Peyer's patch (tissue), 4 donors: Measurements from ENCODE around the gene RNF214.

Experiments
- CTCF ChIP-seq, 6 experiments: fragments of 450-650 bp in 4 of 6; fragments of 200-600 bp in 2 of 6; sonication (generic) in 1 of 6; IDR thresholded peaks; one replicate each; pipeline ENCODE4 v1.5.1; 2017 to 2019; ENCODE audit warnings: antibody characterized with exemption in 6 of 6, mild to moderate bottlenecking in 3 of 6, moderate library complexity in 1 of 6
- POLR2A ChIP-seq, 2 donors: fragments of 450-650 bp; IDR thresholded peaks; one replicate each; pipeline ENCODE4 v1.5.1; 2017; ENCODE audit warnings: antibody characterized with exemption in 2 of 2, mild to moderate bottlenecking in 2 of 2, moderate library complexity in 2 of 2

DNA sequence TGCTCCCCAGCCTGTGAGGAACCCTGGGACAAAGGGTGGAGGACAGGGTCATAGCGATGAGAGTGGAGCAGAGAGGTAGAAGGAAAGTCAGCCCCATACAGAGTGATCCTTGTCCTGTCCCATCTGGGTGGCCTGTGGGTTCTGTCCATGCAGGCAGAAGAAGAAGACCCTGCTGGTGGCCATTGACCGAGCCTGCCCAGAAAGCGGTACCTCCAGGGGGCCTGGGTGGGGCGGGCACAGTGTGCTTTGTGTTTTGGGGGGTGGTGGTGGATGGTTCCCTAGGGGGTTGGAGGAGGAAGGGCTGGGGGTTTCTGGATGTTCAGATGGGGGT lies 46.1 kb upstream of the RNF214 start:
- TF ChIP-seq POLR2A (IDR thresholded peaks at IDR 0.05): no peak
- no peak for TF ChIP-seq CTCF (IDR thresholded peaks at IDR 0.05)
